GM19395 (cell line): ENCODE measurements around the gene CHRDL2.

Source experiments
- ATAC-seq: cut with Tn5 transposase; IDR thresholded peaks from one replicate; pipeline ENCODE4 v1.9.1; 2021; ENCODE audit warnings: mild to moderate bottlenecking, moderate library complexity; ENCODE audit not compliant: unreplicated experiment

The CHRDL2 gene

DNA sequence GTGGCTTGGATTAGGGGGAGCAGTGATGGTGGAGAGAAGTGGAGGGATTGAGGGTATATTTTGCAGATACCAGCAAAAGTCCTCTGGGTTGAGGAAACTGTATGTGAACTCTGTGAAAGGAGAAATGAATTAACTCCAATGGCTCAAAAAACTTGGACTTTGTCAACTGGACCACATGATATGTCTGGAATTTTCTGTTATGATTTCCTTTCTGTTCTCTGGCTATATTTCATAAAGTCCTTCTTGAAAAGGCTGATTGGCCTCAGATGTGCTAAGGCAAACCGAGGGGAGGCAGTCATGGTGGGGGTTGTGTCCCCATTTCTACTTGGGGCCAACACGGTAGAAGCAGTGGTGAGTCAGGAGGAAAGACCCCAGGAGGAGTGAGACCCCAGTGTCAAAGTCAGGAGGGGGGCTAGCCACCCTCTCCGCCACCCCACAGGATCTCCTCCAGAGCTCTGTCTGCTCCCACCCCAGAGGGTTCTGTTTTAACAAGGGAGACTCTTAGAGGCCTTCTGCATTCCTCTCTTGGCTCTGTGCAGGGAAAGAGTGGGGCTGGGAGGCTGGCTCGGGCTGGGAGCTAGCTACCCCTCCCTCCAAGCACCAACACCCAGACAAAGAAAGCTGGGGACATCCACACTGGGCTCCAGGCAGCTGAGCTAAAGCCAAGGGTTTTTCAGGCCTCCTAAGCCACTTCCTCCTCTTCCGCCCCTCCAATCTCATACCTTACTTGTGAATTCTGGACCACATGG lies 13.8 kb downstream of the CHRDL2 start:
- ATAC-seq, result no peak

DNA sequence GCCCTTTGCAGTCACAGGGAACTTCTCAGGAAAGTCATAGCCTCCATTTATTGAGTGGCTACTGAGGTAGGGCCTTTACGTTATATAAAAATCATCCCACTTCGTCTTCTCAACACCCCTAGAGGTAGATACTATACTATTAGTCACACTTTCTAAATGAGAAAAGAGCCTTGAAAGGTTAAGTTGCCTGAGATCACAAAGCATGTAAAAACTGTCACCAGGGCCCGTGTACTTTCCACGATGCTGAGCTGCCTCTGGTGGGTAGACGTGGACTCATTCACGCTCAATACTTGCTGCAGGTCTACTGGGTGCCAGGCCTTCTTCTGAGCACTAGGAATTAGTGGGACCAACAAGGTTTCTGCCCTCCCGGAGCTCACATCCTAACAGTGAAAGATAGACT lies 16.3 kb downstream of the CHRDL2 start:
- ATAC-seq, result no peak

DNA sequence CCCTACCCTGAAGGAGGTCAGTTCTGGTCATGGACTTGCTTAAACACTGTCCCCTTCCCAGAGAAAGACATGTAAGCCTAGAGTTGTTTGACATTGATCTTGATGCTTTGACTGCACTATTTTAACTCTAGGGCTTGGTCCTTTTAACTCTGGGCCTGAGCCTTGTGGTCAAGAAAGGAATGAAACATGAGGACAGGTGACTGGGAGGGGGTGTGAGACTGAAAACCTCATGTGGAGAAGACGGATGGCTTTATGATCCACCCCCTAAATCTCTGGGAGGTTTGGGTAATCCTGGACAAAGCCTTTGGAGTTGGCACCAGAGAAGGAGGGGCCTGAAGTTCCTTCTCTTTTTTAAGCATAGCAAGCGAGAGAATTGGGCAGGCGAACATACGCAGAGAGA lies 17.5 kb downstream of the CHRDL2 start:
- ATAC-seq, result no peak

DNA sequence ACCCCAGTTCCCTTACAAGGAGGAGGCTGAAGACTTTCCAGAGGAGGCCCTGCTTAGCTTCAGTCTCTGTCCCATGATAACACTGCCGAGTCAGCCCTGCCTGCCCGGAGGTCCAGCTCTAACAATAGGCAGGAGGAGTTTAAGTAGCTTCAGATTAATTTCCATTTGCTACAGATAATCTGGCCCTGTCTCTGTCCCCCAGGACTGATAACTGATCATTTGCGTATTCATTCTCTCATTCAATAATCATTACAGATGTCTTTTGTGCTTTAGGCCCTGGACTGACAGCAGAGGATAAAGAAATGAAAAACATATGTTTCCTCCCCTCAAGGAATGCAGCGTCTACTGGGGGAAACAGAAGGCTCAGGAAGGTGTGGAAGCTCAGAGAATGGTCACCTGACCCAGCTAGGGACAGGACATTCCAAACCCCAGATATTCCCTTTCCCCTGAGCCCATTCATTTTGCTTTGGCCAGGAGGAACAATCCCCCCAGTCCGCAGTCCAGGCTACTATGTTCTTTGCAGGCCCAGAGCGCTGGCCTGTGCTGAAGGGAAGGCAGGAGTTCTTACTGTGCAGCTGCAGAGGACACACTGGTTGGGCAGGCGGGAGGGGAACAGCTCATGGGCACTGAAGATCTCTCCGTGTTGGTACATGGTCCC lies 20.8 kb downstream of the CHRDL2 start:
- ATAC-seq, result no peak

DNA sequence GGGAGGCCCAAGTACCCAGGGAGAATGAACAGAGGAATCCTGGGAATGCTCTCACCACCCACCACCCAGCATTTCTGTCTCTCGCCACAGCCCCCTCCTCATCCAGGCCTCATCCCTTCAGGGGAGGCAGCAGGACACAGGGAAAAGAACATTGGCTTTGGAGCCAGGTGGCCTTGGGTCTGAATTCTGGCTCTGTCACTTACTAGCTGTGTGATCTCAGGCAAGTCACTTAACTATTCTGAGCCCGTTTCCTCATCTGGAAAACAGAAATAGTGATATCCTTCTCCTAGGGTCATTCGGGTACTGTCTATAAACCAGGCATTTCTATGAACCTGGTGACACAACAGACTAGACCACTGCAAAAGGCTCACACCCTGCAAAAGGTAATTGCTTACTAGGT lies 22.1 kb downstream of the CHRDL2 start:
- no peak for ATAC-seq

DNA sequence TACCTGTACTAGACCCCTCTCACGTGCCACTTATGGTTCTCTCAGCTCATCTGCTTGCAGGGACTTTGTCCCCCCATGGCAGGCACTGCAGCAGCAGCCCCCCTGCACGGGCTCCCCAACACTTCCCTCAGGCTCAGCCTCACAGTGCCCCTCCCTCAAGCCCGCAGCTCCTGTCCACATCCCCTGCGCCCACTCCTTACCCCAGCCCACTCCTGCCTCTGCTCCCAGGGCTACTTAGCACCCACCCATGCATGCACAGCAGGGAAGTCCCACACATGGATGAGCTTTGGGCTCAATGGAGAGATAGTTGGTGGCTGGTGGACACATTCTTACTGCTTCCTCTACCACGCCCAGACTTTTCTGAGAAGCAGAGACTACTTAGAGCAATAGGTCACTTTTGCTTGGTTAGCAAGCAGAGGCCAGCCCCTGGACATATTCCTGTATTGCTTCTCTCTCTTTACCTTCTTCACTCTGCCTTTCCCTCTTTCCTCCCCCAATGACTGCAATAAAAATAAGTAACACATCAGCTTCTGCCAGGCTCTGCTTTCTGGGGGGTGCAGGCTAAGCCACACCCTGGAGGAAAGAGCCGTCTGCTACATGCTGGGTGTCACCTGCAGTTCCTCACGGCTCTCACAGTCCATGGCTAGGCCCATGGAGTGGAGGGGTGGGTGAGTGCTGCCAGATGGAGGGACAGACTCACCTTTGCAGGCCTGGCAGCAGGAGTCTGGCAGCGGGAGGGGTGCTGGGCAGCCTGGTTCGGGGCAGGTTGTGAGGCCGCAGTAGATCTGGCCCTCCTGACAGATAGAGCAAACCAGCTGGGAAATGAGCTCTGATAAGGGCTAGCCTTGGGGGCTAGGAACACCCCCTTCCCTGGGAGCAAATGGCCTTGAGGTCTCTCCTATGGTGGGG lies 23.4 kb downstream of the CHRDL2 start:
- no peak for ATAC-seq

DNA sequence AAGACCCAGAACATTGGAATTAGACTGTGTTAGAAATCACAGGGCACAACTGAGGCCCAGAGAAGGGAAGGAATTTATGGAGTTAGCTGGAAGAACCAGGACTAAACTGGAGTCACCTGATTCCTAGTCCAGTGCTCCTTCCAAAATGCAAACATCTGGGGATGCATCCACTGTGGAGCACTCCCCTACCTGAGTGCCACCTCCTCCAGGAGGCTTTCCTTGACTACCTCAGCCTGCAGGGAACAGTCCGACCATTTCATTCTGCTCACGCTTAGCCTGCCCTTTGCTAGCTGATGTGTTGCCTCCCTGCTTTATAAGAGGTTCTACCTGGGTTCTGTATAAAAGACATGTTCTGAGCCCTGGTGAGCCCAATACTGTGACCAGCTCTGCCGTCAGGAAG lies 24.0 kb downstream of the CHRDL2 start:
- ATAC-seq, result no peak

DNA sequence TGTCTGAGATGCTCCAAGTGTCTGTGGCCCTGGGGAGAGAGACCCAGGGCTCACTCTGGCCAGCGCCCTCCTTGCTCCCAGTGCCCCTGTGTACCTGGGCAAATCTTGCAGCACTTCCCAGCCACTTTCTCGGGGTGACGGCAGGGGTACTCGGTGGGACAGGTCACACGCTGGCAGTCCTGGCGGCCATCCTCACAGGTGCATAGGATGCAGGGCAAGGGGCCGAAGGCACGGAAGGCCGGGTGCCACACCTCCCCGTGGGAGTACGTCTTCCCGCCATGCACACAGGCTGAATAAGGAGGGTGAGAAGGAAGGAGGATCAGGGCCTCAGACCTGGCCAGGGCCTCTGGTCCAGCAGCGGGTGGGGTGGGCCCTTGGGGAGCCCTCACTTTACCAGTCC lies 28.0 kb downstream of the CHRDL2 start:
- no peak for ATAC-seq

DNA sequence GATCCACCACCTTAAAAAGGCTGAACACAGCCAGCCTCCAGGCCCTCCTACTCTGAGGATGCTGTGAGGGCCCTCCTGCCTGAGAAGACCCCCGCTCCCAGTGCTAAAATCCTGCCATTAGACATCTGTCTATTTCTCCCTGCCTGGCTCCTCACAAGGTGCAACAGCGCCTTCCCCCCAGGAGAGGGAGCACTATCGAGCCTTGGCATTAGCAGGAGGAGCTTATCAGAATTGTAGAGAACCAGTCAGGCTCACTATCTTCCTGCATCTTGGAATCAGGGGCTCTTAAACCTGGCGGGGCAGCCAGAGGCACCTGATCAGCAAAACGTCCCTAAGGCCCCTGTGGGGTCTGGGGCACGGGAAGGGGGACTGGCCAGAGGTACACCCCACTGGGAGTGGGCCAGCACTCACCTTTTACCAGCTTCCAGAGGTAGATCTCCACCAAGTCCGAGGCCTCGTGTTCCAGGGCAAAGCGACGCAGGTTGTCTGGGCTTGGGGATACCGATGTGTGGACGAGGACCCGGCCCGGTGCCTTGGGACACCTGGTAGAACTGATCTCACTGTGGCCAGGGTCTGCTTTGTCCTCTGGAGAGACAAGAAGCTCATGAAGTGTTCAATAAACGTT lies 28.7 kb downstream of the CHRDL2 start:
- no peak for ATAC-seq

DNA sequence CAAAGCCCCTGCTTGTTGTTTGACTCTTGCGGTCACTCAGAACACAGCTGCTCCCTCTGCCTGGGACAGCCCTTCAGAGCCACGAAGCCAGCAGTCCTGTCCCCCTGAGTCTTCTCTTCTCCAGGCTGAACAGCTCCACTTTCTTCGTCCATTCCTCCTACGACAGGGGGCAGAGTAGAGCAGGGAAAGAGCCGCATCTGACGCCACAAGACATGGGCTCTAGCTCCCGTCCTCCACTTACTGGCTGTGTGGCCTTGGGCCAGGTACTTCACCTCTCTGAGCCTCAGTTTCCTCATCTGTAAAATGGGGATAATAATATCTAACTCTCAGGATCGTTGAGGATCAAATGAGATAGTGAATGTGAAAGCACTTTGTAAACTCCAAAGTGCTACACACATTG lies 29.9 kb downstream of the CHRDL2 start:
- no peak for ATAC-seq

DNA sequence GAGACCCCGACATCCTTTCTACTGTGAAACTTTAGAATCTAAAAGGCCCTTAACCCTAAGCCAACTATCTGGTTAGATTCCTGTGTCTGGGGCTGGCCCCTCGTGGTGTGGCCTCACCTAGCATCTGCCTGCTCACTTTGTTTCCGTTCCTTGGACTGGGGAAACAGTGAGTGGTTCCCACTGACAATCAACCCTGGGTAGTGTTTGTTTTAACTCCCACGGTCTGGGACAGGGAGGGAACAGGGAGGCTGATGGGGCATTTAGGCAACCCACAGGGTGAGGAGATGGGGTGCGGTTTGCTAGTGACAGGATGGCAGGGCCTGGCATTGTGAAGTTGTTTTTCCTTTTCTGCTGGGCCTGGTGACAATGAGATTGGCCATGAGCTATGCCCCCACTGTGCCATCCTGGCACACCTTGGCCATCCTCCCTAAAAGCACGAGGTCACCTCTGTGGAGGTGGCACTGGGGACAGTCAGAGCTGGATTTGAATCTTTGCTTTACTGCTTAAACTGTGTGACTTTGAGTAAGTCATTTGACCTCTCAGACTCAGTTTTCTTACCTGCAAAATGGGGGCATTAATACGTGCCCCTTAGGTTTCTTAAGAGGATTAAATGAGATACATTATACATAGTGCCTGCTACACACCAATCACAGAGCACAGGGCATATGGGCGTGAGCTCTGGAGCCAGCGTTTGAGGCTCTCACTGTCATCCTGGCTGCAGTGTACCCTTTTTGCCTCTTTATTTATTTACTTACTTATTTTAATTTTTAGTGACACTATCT lies 31.4 kb downstream of the CHRDL2 start:
- ATAC-seq, result no peak

DNA sequence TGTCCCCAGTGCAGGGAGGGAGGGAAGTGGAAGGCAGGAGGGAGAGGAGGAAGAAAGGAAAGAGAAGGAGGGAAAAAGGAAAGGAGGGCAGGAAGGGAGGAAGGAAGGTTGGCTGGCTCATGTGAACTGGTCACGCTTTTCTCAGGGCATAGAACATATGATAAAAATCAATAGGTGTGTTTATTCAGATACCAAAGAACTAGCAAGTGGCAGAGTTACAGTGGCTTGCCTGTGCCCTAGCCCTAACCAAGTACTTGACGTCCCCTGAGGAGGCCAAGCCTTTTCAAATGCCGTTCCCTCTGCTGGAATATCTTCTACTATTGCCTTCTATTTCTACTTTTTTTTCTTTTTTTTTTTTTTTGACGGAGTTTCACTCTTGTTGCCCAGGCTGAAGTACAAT lies 33.5 kb downstream of the CHRDL2 start:
- ATAC-seq, result no peak

DNA sequence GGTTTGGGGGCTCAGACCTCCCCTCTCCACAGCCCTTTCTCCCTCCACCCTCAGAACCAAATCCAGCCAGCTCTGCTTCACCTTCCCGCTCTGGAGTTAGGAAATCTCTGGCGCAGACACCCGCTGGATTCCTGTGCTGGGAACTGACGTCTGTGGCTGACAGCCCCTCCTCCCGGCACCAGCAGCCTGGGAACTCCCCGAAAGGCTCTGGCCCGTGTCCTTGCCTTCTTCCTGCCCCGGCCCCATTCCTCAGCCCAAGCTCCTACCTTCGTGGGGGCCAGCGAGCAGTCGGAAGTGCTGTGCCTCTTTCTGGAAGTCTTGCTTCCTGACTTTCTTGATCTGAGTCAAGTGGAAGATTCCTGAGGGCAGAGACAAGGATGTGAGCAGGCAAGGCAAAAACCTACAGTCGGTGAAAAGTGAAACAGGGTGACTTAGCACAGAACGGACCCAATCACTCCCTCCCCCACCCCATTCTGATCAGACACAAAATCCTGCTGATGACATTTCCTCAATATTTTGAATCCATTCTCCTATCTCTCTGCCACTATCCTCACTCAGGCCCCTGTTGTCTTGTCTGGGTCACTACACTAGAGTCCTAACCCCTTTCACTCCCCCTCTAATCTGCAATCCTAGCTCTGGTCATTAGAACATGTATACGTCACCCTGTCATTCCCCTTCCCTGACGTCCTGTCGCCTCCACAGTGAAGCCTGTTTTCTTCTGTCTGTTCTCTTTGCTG lies 34.1 kb downstream of the CHRDL2 start:
- ATAC-seq, result no peak

DNA sequence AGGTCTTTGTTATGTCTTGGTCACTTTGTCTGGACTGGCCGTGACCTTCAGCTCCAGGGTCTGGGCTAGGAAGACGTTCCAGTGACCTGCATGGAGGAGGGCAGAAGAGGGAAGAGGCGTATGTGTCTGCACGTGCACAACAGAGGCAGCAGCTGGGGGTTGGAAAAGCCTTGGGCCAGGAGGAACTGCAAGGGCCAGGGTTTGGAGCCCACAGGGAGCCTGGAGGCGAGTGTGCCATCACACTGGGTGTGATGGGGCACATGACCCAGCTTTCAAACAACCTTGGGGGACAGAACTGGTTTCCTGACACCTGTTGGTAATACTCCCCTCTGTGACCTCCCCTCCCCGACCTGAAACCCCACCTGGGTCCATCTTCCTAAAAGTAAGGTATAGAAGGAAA lies 34.7 kb downstream of the CHRDL2 start:
- ATAC-seq, result no peak

DNA sequence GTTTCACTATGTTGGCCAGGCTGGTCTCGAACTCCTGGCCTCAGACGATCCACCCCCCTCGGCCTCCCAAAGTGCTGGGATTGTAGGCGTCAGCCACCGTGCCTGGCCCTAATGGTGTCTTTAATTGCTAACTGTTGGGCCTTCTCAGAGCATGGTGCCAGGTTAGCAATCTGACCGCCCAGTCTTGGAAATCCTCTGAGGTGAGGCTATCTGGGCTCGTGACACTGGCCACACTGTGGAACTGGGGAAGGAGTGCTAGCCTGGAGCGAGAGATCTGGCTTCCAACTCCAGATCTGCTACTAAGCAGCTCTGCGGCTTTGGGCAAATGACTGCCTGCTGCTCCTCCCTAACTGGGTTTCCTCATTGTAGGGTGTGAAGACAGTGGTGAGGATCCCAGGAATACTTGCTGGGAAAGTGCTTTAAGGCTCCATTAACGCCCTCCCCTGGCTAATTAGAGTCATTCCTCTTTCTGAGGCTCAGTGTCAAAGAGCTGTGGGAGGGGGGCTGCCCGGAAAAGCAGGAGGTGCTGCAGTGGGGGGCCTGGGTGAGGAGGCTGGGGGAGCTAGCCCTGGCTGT lies 35.4 kb downstream of the CHRDL2 start:
- no peak for ATAC-seq

DNA sequence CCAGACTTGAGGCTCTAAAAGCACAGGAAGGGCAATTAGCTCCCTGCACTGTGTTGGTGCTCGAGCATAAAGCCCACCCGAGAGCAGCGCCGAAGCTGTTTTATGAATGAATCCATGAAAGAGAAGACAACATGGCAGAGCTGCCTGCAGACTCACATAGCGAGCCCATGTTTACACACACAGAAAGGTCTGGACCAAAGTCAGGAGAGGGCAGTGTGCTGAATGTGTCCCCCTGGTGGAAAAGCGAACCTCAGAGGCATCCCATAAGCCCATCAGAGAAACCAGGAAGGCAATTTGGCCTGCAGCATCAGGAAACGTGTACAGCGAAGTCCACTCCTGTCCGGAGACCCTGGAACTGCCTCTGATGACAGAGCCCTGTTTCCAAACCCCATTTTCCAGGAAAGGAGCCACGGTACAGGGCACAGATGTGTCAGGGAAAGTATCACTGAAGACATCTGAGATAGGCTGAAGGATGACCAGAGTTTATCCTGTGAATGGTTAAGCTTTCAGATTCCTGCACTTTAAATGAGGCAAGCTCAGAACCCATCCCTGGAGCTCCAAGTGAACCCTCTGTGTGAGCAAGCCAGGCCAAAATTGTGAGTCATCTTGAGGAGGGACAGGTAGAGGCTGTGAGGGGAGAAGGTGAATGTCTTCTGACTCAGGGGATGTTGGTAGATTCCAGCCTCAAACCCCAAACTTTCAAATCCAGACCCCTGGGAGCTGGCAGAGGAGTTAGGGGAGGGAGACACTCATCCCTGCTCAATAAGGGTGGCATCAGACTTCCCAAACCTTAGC lies 36.9 kb downstream of the CHRDL2 start:
- no peak for ATAC-seq

DNA sequence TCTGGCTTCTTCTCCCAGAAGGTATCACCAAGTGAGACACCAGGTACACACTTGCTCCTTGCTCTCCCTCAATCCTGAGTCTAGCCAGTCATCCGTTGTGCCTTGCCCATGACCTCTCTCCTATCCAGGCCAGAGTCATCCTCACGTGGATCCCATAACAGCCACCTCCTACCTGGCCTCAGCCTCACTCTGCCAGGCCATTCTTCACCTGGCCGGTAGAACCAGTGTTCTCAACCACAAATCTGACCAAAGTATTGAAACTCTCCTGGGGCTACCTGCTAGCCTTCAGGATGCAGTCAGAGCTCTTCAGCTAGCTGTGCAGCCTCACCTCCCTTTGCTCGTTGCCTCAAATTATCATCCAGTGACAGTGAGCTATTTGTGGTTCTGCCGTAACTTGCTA lies 37.7 kb downstream of the CHRDL2 start:
- ATAC-seq, result no peak

DNA sequence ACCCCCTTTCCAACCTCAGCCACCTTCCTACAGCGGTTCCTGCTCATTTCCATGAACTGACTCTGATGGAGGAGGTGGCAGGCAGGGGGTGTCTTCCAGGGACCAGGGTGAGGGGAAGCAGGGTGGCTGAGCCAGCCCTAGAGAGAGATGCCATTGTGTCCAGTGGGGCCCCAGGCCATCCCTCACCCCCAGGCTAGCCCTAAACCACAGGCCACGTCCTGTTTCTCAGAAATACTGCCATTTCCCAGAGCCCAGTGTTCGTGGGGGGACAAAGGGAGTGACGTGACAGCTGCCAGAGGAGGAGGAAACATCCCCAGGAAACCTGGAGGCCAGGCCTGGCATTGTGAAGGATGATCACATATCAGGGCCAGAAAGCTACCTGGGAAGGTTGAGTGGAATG lies 39.5 kb downstream of the CHRDL2 start:
- ATAC-seq, result no peak

DNA sequence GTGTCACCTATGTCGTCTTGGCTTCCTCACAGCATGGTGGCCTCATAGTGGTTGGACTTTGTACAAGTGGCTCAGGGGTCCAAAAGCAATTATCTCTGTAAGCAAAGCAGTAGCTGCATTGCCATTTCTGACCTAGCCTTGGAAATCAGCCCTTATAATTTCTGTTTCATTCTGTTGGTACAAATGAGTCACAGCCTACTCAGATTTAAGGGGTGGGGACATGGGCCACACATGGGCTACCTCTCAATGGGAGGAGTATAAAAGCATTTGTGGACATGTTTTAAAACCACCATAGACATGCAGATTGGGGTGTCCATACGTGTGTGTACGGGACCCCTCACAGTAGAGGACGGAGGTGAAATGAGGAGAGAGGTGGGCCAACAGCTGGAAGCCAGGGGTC lies 41.6 kb downstream of the CHRDL2 start:
- ATAC-seq, result no peak
